Fibroblast of the aortic adventitia (primary cell): ENCODE data around the gene POU5F1. TPM values are rescaled to one million over a fixed set of nuclear protein-coding genes. Genes with fewer than 3 reads are reported as not detected.
"Not testable (repeated sequence)": the region's sequence is repeated elsewhere in the genome, so short reads cannot be mapped to it uniquely, and the experiment has no call there.

Source experiments
- DNase-seq: peaks from one replicate; pipeline ENCODE4 v3.0.0-alpha.2; 2010; ENCODE audit warnings: low read depth
- H3K4me3 ChIP-seq: 2 replicates; pipeline ENCODE4 v1.5.1; 2011; ENCODE audit warnings: low read depth, mild to moderate bottlenecking, control low read depth, low read length, moderate library complexity
- CTCF ChIP-seq: IDR thresholded peaks from 2 replicates; pipeline ENCODE4 v1.5.1; 2011; ENCODE audit warnings: mild to moderate bottlenecking, low read length, control low read depth, inconsistent platforms; ENCODE audit not compliant: insufficient read depth
- total RNA-seq: library from RNA; depleted of rRNA; stranded (reverse); fragments of >200 nt; gene quantifications from 2 replicates; pipeline ENCODE4 v1.2.3, GENCODE V29; 2012; ENCODE audit warnings: low replicate concordance

The POU5F1 gene
- total RNA-seq, 1 donor, result not detected

GRCh38 chr6:31194061-31194834, 23.8 kb upstream of the POU5F1 start:
- TF ChIP-seq CTCF, result no peak
- no peak overlapping the region for H3K4me3 ChIP-seq
- no peak for DNase-seq

DNA sequence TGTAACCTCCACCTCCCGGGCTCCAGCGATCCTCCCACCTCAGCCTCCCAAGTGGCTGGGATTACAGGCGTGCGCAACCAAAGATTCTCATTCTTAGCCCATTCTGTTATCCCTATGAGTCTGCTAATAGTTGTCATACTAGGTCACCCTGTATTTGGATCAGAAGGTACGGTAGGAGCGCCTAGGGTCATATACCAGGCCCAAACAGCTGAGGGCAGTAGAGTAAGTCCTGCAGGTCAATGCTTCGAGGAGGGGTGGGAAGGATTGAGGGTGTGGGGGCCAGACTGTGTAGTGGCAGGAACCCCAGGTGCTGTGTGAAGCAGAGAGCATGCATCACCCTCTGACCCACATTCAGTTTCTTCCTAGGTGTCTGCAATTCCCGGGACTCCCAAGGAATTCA, 22.7 kb upstream of the POU5F1 start:
- no peak overlapping the region for H3K4me3 ChIP-seq
- no peak for DNase-seq
- no peak for TF ChIP-seq CTCF

GRCh38 chr6:31192431-31193105, 22.1 kb upstream of the POU5F1 start:
- TF ChIP-seq CTCF, result peak; percentile 73
- DNase-seq, result peak; percentile 76
- H3K4me3 ChIP-seq, result not testable (repeated sequence)

GRCh38 chr6:31190488-31190887, 20.0 kb upstream of the POU5F1 start:
- TF ChIP-seq CTCF, result no peak
- DNase-seq, result no peak
- no peak overlapping the region for H3K4me3 ChIP-seq

- not testable (repeated sequence) for DNase-seq
These were observed 18.7 kb upstream of the POU5F1 start for GRCh38 chr6:31189223-31189622.

GRCh38 chr6:31187780-31188194, 17.3 kb upstream of the POU5F1 start:
- DNase-seq, result no peak
- TF ChIP-seq CTCF, result no peak
- H3K4me3 ChIP-seq, result no peak overlapping the region

More at GRCh38 chr6:31189223-31189622, 18.7 kb upstream of the POU5F1 start:
- not testable (repeated sequence) for H3K4me3 ChIP-seq

DNA sequence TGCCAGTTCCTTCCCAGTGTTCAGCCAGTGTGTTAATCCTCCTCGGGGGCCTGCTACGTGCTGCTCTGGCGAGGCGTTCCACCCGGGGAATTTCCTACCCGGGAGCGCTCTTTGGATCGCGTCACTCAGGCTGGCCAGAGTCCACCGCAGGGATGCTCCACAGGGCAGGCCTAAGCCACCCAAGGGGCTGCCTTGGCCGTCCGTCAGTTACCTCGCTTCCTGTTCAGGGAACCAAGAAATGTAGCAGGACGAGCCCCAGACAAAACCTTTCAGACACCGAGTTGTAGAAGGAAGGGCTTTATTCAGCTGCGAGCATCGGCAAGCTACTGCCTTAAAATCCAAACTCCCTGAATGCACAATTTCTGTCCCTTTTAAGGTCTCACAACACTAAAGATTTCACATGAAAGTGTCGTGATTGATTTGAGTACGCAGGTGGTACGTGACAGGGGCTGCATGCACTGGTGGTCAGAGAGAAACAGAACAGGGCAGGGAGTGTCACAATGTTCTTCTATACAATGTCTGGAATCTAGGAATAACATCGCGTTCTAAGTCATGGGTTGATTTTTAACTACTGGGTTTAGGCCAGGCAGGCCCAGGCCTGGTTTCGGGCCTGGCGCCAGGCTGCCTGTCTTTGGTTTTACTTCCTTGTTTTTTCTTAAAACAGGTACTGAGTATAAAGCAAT, 15.7 kb upstream of the POU5F1 start:
- no peak for TF ChIP-seq CTCF
- peak; percentile 65 for DNase-seq
- peak overlapping the region; percentile 37 for H3K4me3 ChIP-seq

DNA sequence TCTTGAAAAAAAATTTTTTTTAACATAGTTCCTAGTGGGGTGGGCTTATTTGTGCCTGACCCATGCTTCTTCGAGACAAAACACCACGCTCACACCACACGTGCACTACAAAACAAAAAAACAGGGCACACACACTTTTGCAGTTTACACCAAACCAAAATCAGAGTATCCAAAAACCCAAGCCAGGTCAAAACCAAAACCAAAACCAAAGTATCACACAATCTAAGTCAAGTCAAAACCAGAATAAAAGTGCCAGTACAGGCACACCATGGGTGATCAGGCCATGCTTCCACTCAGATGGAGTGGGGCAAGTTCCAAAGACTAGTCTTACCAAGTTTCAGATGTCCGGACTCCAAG, 15.2 kb upstream of the POU5F1 start:
- peak overlapping the region; percentile 37 for H3K4me3 ChIP-seq
- peak; percentile 24 for DNase-seq

DNA sequence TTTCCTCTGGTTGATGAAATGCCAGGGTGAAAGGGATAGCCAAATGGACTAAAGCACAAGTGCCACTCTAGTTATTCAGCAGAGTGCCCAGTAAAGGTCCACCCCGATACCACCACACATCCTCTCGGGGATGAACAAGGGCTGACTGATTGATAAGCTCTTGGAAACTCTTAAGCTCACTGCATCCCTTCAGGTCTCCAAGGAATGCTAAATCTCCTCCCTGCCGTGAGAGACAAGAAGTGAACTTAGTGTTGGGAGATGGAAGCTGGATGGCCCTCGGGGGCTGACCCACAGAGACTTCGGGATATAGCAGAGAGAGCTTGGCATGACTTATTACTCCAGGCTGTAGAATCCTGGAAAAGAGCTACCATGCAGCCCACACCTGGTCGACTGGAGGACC, 13.4 kb upstream of the POU5F1 start:
- H3K4me3 ChIP-seq, DNase-seq: not testable (repeated sequence)

DNA sequence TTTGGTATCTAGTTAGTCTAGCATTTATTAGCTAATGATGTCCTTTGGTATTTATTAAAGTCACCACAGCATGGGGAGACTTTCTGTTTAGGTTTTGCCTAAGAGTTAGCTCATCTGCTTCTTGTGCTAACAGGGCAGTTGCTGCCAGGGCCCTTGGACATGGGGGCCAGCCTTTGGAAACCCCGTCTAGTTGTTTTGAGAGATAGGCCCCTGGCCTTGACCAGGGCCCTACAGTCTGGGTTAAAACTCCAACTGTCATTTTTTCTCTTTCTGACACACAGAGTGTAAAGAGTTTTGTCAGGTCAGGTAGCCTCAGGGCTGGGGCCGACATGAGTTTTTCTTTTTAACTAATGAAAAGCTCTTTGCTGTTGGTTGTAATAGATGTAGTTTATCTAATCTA, 12.8 kb upstream of the POU5F1 start:
- DNase-seq, H3K4me3 ChIP-seq: not testable (repeated sequence)
